Activated T-cell treated with anti-CD3 and anti-CD28 coated beads, Interleukin-2, amount 50 U/mL, for 4 hours (primary cell): Measurements from ENCODE around the gene DISP1. TPM values are rescaled to one million over a fixed set of nuclear protein-coding genes. Genes with fewer than 3 reads are reported as not detected.

ENCODE experiments used
- ATAC-seq, 2 donors: fragments of 200-7000 bp; cut with Tn5 transposase; one replicate each; pipeline ENCODE4 v1.10.0; 2021
- DNase-seq: peaks from one replicate; pipeline ENCODE4 v3.0.0-alpha.2; 2020
- H3K27me3 Mint-ChIP-seq: one replicate; pipeline ENCODE4 v1.8.0; 2021; ENCODE audit warnings: low read depth, mixed read lengths
- H3K36me3 Mint-ChIP-seq: one replicate; pipeline ENCODE4 v1.8.0; 2022; ENCODE audit warnings: mixed read lengths; ENCODE audit not compliant: insufficient read depth
- H3K4me1 Mint-ChIP-seq: one replicate; pipeline ENCODE4 v1.8.0; 2021; ENCODE audit warnings: low read depth, mixed read lengths
- H3K4me3 Mint-ChIP-seq: one replicate; pipeline ENCODE4 v1.8.0; 2021; ENCODE audit warnings: mild to moderate bottlenecking, moderate library complexity, mixed read lengths
- H3K9me3 Mint-ChIP-seq: one replicate; pipeline ENCODE4 v1.8.0; 2021; ENCODE audit warnings: mixed read lengths
- total RNA-seq, 3 donors: library from RNA; stranded (reverse); gene quantifications; one replicate each; pipeline ENCODE4 v1.2.1, GENCODE V29; 2021

The DISP1 gene, protein sequence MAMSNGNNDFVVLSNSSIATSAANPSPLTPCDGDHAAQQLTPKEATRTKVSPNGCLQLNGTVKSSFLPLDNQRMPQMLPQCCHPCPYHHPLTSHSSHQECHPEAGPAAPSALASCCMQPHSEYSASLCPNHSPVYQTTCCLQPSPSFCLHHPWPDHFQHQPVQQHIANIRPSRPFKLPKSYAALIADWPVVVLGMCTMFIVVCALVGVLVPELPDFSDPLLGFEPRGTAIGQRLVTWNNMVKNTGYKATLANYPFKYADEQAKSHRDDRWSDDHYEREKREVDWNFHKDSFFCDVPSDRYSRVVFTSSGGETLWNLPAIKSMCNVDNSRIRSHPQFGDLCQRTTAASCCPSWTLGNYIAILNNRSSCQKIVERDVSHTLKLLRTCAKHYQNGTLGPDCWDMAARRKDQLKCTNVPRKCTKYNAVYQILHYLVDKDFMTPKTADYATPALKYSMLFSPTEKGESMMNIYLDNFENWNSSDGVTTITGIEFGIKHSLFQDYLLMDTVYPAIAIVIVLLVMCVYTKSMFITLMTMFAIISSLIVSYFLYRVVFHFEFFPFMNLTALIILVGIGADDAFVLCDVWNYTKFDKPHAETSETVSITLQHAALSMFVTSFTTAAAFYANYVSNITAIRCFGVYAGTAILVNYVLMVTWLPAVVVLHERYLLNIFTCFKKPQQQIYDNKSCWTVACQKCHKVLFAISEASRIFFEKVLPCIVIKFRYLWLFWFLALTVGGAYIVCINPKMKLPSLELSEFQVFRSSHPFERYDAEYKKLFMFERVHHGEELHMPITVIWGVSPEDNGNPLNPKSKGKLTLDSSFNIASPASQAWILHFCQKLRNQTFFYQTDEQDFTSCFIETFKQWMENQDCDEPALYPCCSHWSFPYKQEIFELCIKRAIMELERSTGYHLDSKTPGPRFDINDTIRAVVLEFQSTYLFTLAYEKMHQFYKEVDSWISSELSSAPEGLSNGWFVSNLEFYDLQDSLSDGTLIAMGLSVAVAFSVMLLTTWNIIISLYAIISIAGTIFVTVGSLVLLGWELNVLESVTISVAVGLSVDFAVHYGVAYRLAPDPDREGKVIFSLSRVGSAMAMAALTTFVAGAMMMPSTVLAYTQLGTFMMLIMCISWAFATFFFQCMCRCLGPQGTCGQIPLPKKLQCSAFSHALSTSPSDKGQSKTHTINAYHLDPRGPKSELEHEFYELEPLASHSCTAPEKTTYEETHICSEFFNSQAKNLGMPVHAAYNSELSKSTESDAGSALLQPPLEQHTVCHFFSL (N-terminal part only)
- 1 to 10 TPM; 1.0 to 1.9 (median 1.1) TPM for total RNA-seq

DNA sequence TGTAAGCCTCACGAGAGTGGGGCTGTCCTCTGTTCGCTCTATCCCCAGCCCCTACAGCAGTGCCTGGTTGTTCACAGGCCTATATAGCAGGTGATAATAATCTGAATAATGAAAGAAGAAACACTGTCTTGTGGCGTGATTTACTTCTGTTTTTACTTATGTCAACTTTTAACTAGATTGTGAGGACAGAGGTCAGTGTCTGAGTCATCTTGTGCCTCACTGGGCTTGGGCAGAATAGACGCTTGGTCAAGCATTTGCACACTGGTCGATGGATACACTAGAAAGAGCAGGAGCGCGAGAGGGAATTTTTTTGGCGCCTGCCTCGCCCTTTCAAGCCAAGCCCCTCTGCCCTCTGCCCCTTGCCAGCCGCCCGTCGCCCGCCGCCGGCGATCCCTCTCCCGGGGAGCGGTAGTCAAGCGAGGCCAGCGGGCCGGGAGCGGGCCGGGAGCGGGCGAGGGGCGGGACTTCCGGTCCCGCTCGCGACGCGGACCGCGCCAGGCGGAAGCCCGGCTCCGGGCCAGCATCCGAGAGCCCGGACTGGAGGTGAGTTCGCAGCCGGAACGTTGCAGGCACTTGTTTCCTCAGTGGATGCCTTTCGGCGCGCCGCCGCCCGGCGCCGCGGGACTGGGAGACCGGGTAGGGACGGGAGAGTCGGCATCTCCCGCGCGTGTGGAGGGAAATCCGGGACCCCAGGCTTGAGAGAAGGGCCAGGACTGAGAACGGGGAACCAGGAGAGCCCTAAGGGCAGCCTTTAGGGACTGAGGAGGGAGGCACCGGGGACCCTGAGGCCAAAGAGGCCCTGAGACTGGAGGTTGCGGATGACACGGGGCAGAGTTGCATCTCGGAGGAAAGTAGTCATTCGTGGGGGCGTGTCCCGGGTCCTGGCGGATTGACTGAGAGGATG lies at the start of gene DISP1:
TSS of gene DISP1 (plus strand) at position 504 of the 904 bp plus-strand sequence. CDS start 127,785 bp downstream, outside the sequence.
- H3K4me1 Mint-ChIP-seq = peaks cover 26% of the 10 kb centered on the region
- H3K27me3 Mint-ChIP-seq = peaks cover 6% of the 10 kb centered on the region
- H3K36me3 Mint-ChIP-seq = no peaks in the 10 kb centered on the region
- ATAC-seq (peak; percentile 93 to 94), DNase-seq (peak; percentile 67)
- H3K4me3 Mint-ChIP-seq = peak within 1 kb of the TSS; percentile 91
- H3K9me3 Mint-ChIP-seq = peaks cover 4% of the 10 kb centered on the region

DNA sequence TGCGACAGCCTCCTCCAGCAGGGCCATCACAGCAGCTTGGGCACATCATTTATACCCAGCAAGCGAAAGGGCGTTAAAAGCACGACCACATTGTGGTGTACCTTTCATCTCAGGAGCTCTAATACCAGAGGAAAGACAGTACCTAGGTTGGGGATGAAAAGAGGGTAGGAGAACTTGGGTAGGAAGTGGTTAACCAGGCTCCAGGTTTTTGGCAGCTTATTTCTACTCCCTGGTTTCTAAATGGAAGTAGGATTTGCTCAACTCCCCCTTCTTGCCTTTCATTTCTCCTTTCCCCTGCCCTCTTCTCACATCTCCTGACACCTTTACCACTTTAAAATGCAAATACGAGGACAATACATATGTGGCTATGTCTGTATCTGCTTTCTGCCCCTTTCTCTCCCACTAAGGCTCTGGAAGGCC lies 47.7 kb upstream of the DISP1 start:
- DNase-seq = no peak
- peaks cover 2% of the 10 kb centered on the region for H3K36me3 Mint-ChIP-seq
- no peak for ATAC-seq
- peaks cover 18% of the 10 kb centered on the region for H3K27me3 Mint-ChIP-seq
- no peaks in the 10 kb centered on the region for H3K4me1 Mint-ChIP-seq
- peaks cover 15% of the 10 kb centered on the region for H3K9me3 Mint-ChIP-seq
- H3K4me3 Mint-ChIP-seq = no peak overlapping the region

DNA sequence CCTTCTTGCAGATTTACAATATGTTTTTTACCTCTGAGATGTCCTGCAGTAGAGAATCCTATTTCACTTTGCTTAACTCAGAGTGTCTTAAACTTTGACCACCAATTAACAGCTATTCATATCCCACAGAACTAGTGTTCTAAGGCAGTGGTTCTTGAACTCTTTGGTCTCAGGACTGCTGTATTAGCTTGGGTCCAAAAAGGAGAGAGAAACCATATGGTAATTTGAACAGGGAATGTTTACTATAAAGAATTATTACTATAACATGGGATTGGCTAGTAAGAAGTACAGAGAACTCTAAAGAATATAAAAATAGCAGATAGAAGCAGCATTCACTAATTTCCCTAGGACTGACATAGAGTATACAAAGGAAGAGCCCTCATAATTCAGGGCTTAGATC lies 46.2 kb upstream of the DISP1 start:
- H3K4me1 Mint-ChIP-seq = peaks cover 10% of the 10 kb centered on the region
- peaks cover 14% of the 10 kb centered on the region for H3K9me3 Mint-ChIP-seq
- H3K36me3 Mint-ChIP-seq = peaks cover 2% of the 10 kb centered on the region
- no peak for DNase-seq
- no peak for ATAC-seq
- H3K4me3 Mint-ChIP-seq = no peak overlapping the region
- H3K27me3 Mint-ChIP-seq = peaks cover 17% of the 10 kb centered on the region

DNA sequence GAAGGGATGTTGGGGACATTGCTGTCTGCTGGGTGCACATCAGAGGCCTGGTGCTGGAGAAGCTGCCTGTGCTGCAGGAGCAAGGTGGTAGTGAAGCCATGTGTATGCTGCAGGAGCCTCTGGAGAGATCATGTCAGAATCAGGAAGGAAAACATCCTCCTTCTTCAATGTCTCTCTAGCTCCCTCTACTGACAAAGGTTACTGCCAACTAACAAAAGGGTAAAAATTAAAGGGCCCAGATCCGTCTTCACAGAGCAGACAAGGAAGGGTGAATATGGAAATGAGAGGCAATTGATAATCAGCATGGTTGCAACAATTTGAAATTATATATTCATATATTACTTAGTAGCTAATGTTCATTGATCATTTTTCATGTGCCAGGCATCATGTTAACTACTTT lies 45.7 kb upstream of the DISP1 start:
- Mint-ChIP-seq H3K4me3 (no peak overlapping the region), H3K4me1 (peaks cover 11% of the 10 kb centered on the region), H3K27me3 (peaks cover 15% of the 10 kb centered on the region), H3K9me3 (peaks cover 14% of the 10 kb centered on the region), H3K36me3 (peaks cover 2% of the 10 kb centered on the region)
- no peak for ATAC-seq
- DNase-seq = no peak

DNA sequence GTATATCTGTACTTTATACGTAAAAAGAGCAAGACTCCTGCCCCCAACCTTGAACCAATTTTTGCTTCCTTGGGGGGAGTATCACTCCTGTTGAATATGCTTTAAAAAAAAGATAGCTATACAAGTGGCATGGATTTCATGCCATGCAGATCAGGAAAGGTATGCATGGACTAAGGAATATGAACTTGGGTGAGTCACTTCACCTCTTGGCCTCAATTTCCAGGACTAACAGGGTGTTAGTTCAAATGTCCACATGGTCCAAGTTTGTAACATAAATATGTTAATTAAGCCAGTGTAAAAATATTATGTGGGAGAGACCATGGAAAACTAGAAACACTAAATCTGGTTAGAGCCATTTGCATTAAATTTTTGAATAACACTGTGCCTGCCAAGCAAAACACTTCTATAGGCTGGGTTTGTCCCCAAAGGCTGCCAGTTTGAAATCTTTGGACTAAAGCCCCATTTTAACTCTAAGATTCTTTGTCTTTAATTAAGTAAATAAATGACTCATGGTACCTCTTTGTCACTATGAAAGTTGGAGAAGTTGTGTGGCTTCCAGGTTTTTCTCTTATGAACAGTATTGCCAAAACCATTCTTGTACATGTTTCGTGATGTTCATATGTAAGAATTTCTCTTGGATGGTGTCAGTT lies 44.7 kb upstream of the DISP1 start:
- DNase-seq (no peak), ATAC-seq (no peak)
- Mint-ChIP-seq H3K27me3 (peaks cover 11% of the 10 kb centered on the region), H3K36me3 (peaks cover 2% of the 10 kb centered on the region), H3K4me3 (no peak overlapping the region), H3K9me3 (peaks cover 14% of the 10 kb centered on the region), H3K4me1 (peaks cover 11% of the 10 kb centered on the region)

DNA sequence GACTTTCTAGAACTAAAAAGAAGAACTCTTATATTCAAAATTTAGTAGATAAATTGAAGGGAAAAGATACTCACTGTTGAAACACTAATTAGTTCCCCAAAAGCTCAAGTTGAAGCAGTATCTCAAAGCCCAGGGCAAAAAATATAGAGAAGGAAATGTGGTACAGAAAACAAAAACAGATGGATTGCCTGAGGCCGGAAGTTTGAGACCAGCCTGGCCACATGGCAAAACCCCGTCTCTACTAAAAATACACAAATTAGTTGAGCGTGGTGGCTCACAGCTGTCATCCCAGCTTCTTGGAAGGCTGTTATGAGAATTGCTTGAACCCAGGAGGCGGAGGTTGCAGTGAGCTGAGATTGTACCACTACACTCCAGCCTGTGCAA lies 41.9 kb upstream of the DISP1 start:
- no peak overlapping the region for H3K4me3 Mint-ChIP-seq
- peaks cover 14% of the 10 kb centered on the region for H3K9me3 Mint-ChIP-seq
- peaks cover 2% of the 10 kb centered on the region for H3K36me3 Mint-ChIP-seq
- H3K4me1 Mint-ChIP-seq = peaks cover 11% of the 10 kb centered on the region
- DNase-seq = no peak
- ATAC-seq = no peak
- peaks cover 8% of the 10 kb centered on the region for H3K27me3 Mint-ChIP-seq

DNA sequence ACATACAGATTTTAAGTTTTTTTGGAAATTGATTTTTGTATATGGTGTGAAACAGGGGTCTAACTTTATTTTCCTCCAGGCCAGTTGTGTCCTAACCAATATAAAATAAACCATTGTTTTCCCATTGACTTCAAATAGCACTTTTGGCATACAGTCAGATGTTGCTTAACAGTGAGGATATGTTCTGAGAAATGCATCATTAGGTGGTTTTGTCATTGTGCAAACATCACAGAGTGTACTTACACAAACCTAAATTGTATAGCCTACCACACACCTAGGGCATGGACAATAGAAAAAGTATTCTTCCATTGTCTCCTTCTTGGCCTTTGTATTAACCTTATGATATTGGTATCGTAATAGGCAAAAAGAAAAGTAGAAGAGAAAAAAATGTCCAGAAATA lies 37.4 kb upstream of the DISP1 start:
- no peak for ATAC-seq
- no peaks in the 10 kb centered on the region for H3K9me3 Mint-ChIP-seq
- peaks cover 9% of the 10 kb centered on the region for H3K4me1 Mint-ChIP-seq
- no peak overlapping the region for H3K4me3 Mint-ChIP-seq
- H3K27me3 Mint-ChIP-seq = peaks cover 11% of the 10 kb centered on the region
- no peaks in the 10 kb centered on the region for H3K36me3 Mint-ChIP-seq
- no peak for DNase-seq

DNA sequence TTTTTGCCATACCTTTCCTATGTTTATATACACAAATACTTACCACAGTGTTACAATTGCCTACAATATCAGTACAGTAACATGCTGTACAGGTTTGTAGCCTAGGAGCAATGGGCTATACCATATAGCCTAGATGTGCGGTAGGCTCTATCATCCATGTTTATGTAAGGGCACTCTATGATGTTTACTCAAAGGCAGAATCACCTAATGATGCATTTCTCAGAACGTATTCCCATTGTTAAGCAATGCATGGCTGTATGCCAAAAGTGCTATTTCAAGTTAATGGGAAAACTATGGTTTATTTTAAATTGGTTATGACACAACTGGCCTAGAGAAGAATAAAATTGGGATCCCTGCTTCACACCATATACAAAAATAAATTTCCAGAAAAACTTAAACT lies 36.9 kb upstream of the DISP1 start:
- ATAC-seq (no peak), DNase-seq (no peak)
- H3K27me3 Mint-ChIP-seq = peaks cover 10% of the 10 kb centered on the region
- H3K9me3 Mint-ChIP-seq = no peaks in the 10 kb centered on the region
- peaks cover 4% of the 10 kb centered on the region for H3K4me1 Mint-ChIP-seq
- no peak overlapping the region for H3K4me3 Mint-ChIP-seq
- H3K36me3 Mint-ChIP-seq = no peaks in the 10 kb centered on the region

DNA sequence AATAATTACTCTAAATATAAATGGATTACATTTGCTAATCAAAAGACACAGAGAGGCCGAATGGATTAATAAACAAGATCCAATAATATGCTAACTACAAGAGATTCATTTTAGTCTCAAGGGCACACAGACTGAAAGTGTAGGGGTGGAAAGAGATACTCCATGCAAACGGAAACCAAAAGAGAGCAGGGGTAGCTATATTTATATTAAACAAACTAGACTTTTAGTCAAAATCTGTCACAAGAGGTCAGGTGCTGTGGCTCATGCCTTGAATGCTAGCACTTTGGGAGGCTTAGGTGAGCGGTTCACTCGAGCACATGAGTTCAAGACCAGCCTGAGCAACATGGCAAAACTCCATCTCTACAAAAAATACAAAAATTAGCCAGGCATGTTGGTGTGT lies 33.6 kb upstream of the DISP1 start:
- ATAC-seq = no peak
- Mint-ChIP-seq H3K9me3 (no peaks in the 10 kb centered on the region), H3K4me3 (no peak overlapping the region), H3K4me1 (no peaks in the 10 kb centered on the region), H3K36me3 (no peaks in the 10 kb centered on the region), H3K27me3 (peaks cover 10% of the 10 kb centered on the region)
- no peak for DNase-seq

DNA sequence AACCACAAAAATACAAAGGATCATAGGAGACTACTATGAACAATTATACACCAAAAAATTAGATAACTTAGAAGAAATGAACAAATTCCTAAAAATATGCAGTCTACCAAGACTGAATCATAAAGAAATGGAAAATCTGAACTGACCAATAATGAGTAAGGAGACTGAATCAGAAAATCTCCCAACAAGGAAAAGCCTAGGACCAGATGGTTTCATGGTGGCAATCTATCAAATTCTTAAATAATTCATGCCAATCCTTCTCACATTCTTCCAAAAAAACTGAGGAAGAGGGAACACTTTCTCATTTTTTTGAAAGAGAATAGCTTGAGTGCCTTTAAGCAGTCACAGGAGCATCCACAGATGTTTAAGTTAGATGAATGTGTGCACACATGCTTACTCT lies 31.8 kb upstream of the DISP1 start:
- ATAC-seq (no peak), DNase-seq (no peak)
- no peaks in the 10 kb centered on the region for H3K4me1 Mint-ChIP-seq
- no peaks in the 10 kb centered on the region for H3K9me3 Mint-ChIP-seq
- H3K36me3 Mint-ChIP-seq = no peaks in the 10 kb centered on the region
- no peak overlapping the region for H3K4me3 Mint-ChIP-seq
- peaks cover 10% of the 10 kb centered on the region for H3K27me3 Mint-ChIP-seq

DNA sequence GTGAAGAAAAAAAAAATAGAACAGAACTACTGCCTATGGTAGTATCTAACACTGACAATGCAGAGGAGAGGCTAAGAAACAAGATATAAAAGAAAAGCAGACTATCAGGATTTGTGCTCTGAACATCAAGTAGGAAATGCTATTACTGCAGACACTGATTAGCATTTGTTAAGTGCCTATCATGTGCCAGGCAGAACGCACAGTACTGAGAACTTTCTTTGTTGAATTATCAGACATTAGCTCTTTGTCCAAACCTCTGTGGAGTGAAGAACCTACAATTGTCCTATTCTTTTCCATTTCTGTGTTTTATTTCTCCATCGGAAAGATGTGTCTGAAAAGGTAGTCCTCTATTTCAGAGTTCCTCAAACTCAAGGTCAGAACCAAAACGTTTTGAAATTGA lies 30.5 kb upstream of the DISP1 start:
- Mint-ChIP-seq H3K36me3 (no peaks in the 10 kb centered on the region), H3K27me3 (peaks cover 10% of the 10 kb centered on the region), H3K9me3 (no peaks in the 10 kb centered on the region), H3K4me3 (no peak overlapping the region), H3K4me1 (no peaks in the 10 kb centered on the region)
- DNase-seq (no peak), ATAC-seq (no peak)

DNA sequence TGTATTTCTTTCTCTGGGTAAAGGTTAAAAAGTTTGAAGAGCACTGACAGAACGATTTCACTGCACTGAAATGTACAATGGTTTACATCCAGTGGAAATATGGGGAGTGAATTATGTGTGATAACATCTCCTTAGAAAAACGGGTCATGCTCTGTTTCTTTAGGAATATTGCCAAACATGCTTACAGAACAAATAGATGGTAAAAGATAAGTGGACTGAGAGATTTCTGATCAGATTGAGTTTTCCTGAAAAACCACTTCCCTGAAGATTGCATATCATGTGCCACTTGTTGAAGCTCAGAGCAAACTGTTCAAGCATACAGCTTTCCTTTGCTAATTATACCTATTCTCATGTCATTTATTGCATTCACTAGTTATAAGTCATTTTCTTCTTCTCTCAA lies 29.9 kb upstream of the DISP1 start:
- H3K4me3 Mint-ChIP-seq = no peak overlapping the region
- DNase-seq (no peak), ATAC-seq (no peak)
- peaks cover 5% of the 10 kb centered on the region for H3K9me3 Mint-ChIP-seq
- H3K36me3 Mint-ChIP-seq = no peaks in the 10 kb centered on the region
- no peaks in the 10 kb centered on the region for H3K4me1 Mint-ChIP-seq
- peaks cover 10% of the 10 kb centered on the region for H3K27me3 Mint-ChIP-seq

DNA sequence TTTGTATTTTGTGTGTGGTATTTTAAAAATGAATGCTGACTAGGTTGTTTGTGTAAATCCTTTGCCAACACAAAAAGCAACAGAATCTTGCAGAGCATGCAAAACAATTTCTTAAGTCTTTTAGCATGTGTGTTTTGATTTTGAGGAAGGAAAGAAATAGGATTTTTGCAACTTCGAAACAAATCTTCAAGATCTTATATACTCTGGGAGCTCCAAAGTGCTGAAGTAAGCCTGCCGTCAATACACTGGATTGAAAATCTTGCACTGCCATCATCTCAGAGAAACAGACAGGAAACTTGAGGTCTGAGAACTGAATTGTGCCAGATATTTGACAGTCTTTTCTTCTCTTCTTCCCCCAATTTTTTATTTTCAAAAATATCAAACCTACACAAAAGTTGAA lies 29.3 kb upstream of the DISP1 start:
- H3K9me3 Mint-ChIP-seq = peaks cover 6% of the 10 kb centered on the region
- H3K36me3 Mint-ChIP-seq = no peaks in the 10 kb centered on the region
- H3K27me3 Mint-ChIP-seq = peaks cover 10% of the 10 kb centered on the region
- no peak overlapping the region for H3K4me3 Mint-ChIP-seq
- DNase-seq = no peak
- ATAC-seq = no peak
- peaks cover 2% of the 10 kb centered on the region for H3K4me1 Mint-ChIP-seq
